NCI-H2171 treated with DMSO at 0.1 percent for 48 hours (cell line): Measurements from ENCODE around the gene COL5A1.
A peak's percentile ranks its signal among the peaks of the same experiment; 100 is the strongest.

Experiments used
- DNase-seq: peaks from one replicate; lab custom pipeline; 2025; lab: John Stamatoyannopoulos, UW

Gene COL5A1

DNA sequence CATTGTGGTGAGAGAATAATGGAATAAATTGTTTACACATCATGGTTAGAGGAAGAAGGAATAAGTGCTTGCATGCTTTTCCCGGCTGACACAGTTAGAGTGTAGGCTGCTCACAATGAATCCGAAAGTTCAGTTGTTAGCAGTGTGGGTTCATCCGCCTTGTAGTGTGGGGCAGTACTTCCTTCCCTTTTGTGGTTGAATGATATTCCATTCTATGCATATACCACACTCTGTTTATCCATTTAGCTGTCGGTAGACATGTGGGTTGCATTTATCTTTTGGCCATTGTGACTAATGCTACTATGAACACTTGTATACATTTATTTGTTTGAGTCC is 84.0 kb downstream of the COL5A1 start:
- DNase-seq: no peak

DNA sequence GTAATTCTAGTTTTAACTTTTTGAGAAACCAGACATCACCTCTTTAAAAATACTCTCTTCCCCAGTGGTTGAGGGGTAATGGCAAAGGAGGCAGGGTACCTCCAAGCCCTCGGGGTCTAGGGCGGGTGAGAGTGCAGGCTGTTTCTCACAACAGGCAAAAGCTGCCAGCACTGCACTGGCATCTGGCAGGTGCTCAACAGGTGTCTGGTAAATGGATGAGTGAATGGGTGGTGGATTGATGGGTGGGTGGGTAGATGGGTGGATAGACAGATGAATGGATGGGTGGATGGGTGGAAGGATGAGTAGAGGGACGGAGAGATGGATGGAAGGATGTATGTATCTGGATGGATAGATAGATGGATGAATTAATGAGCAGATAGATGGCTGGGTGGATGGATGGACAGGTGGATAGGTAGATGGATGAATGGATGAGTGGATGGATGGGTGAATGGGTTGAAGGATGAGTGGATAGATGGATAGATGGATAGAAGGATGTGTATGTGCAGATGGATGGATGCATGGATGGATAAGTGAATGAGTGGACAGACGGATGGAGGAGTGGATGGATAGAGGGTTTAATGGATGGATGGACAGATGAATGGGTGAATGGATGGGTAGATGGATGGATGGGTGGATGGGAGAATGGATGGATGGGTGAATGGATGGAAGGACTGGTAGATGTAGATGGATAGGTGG is 84.6 kb downstream of the COL5A1 start:
- DNase-seq: no peak

DNA sequence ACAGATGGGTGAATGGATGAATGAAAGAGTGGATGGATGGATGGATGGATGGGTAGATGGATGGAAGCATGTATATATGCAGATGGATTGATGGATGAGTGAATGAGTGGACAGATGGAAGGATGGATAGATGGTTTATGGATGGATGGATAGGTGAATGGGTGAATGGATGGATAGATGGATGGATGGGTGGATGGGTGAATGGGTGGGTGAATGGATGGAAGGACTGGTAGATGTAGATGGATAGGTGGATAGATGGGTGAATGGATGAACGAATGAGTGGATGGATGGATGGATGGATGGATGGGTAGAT is 85.1 kb downstream of the COL5A1 start:
- DNase-seq: no peak

DNA sequence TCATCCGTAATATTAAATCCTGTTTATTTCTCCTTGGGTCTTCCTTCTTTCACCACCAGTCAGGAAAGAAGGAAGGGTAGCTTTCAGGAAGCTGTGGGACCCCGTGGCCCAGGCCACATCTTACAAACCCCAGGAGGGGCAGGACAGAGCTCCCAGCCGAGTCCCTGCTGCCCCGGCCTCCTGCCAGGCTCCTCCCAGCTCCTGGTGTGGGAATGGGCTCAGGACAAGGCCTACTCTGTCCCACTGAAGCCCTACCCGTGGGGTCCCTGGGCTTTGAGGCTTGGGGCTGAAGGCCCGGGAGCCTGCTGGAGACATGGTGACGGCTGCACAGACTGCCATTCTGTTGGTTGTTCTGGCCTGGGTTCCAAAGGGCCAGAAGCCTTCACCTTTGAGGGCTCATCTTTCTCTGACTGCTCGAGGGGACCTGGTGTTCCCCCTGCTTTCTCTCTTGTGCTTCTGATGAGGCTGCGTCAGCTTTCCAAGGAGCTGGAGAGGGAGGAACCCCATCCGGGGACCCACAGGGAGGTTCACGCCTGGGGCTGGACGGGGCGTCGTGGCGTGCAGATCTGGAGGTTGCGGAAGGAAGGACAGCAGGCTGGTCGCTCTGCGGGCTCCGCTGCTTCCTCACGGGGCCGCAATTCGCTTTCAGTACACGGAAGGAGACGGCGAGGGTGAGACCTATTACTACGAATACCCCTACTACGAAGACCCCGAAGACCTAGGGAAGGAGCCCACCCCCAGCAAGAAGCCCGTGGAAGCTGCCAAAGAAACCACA is 86.6 kb downstream of the COL5A1 start:
- no peak for DNase-seq

GRCh38 chr9:134728801-134729495 is 87.3 kb downstream of the COL5A1 start:
- DNase-seq: no peak

DNA sequence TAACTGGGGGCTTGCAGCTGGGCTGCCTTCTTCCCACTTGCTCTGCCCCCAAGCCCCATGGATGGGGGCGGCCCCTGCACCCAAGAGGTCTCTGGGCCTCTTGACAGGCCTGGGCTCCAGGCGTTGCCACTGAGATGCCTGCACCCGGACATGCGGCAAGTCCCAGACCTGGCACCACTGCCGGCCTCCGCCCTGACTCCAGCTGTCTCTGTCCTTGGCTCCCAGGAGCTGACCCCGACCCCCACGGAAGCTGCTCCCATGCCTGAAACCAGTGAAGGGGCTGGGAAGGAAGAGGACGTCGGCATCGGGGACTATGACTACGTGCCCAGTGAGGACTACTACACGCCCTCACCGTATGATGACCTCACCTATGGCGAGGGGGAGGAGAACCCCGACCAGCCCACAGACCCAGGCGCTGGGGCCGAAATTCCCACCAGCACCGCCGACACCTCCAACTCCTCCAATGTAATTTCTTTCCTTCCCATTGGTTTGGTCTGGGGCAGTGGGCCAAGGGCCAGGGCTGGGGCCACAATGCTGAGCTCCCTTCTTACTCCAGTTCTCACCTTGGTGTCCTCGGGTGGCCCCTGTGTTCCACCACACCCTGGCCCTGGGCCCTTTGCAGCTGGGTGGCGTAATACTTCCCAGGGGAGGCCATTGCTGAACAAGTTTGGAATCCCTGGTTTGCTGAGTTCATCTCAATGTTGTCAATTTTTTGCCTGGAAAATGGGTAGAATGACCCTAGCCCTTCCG is 88.6 kb downstream of the COL5A1 start:
- no peak for DNase-seq

GRCh38 chr9:134730761-134731496 is 89.3 kb downstream of the COL5A1 start:
- no peak for DNase-seq

- DNase-seq: no peak
Observed at GRCh38 chr9:134731497-134732391, 90.1 kb downstream of the COL5A1 start.

GRCh38 chr9:134732392-134733110 is 90.9 kb downstream of the COL5A1 start:
- DNase-seq: no peak

- DNase-seq: peak; percentile 44
Observed at GRCh38 chr9:134733480-134734232, 92.1 kb downstream of the COL5A1 start.

- peak; percentile 76 for DNase-seq
Observed at GRCh38 chr9:134734270-134734669, 92.7 kb downstream of the COL5A1 start.

GRCh38 chr9:134735441-134736175 is 94.0 kb downstream of the COL5A1 start:
- peak; percentile 22 for DNase-seq

- no peak for DNase-seq
Observed at GRCh38 chr9:134736791-134737497, 95.3 kb downstream of the COL5A1 start.

DNA sequence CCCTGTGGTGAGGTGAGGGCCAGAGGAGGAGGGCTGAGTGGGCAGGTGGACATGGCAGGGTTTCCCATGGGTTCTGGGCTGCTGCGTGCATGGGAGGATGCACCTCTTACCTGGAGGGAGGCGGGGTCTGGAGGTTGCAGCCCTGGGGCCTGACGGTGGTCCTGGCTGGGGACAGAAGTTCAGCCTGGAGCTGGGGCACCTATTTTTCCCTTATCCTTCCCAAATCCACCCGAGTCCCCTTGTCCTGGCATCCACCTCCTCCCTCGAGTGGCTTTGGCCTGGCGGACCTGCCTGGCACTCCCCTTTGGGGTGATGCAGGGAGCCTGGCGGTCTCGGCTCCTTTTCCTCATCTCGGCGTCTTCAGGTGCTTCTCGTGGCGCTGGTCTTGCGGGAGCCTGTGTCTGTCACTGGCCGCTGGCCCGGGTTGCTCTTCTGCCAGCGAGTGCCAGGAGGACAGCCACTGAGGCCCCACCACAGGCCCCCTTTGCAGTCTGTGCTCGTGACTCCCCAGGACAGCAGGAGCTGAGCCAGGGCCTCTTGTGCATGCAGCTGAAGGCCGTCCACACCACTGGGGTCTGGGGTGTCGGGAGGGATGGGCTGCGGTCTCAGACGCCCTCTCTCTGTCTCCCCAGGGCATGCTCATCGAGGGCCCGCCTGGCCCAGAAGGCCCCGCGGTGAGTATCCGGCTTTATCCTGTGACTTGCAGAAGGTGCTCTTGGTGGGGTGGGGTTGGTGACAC is 96.4 kb downstream of the COL5A1 start:
- DNase-seq: no peak

GRCh38 chr9:134738869-134739659 is 97.5 kb downstream of the COL5A1 start:
- DNase-seq: peak; percentile 63

GRCh38 chr9:134739660-134739968 is 98.0 kb downstream of the COL5A1 start:
- no peak for DNase-seq

GRCh38 chr9:134740071-134740470 is 98.5 kb downstream of the COL5A1 start:
- no peak for DNase-seq
